Tibial artery (tissue), 4 donors: ENCODE data around the gene LGR6.
"Not testable (repeated sequence)": the region's sequence is repeated elsewhere in the genome, so short reads cannot be mapped to it uniquely, and the experiment has no call there.

Source experiments
- DNase-seq, 2 donors: peaks; one replicate each; pipeline ENCODE4 v3.0.0-alpha.2; 2019
- H3K27ac ChIP-seq, 2 donors: fragments of 200-600 bp; sonication (generic) in 1 of 2; 1 replicate in 1 of 2; 2 replicates in 1 of 2; pipeline ENCODE4 v1.5.1; 2018 to 2019; ENCODE audit warnings: mild to moderate bottlenecking in 1 of 2
- H3K27me3 ChIP-seq, 2 donors: fragments of 200-600 bp; sonication (generic) in 1 of 2; one replicate each; pipeline versions ENCODE4 v1.5.1 to v1.6.0; 2016 to 2019
- H3K36me3 ChIP-seq, 3 donors: fragments of 200-600 bp; sonication (generic) in 2 of 3; one replicate each; pipeline ENCODE4 v1.5.1; 2016 to 2019; ENCODE audit warnings: mild to moderate bottlenecking in 2 of 3
- H3K4me1 ChIP-seq, 4 donors: fragments of 200-600 bp; sonication (generic) in 2 of 4; 1 replicate in 3 of 4; 2 replicates in 1 of 4; pipeline ENCODE4 v1.5.1; 2016 to 2019
- H3K4me3 ChIP-seq, 2 donors: fragments of 200-600 bp; sonication (generic) in 1 of 2; 1 replicate in 1 of 2; 2 replicates in 1 of 2; pipeline ENCODE4 v1.5.1; 2018 to 2019; ENCODE audit warnings: mild to moderate bottlenecking in 2 of 2
- H3K9me3 ChIP-seq, 3 donors: fragments of 200-600 bp; sonication (generic) in 1 of 3; one replicate each; pipeline ENCODE4 v1.5.1; 2016 to 2019
- intact Hi-C: fragments of 100-400 bp; cut with DNase I; formaldehyde crosslinking; loops from one replicate; pipeline ENCODE4 v1.15.0; 2023; ENCODE audit warnings: low total_unique reads
- TF ChIP-seq, protein P1 (sequence below), 2 experiments: fragments of 200-600 bp in 1 of 2; fragments of 450-650 bp in 1 of 2; IDR thresholded peaks; one replicate each; pipeline ENCODE4 v1.5.1; 2017 to 2019; ENCODE audit warnings: antibody characterized with exemption in 2 of 2, mild to moderate bottlenecking in 1 of 2, moderate library complexity in 1 of 2

Gene LGR6

DNA sequence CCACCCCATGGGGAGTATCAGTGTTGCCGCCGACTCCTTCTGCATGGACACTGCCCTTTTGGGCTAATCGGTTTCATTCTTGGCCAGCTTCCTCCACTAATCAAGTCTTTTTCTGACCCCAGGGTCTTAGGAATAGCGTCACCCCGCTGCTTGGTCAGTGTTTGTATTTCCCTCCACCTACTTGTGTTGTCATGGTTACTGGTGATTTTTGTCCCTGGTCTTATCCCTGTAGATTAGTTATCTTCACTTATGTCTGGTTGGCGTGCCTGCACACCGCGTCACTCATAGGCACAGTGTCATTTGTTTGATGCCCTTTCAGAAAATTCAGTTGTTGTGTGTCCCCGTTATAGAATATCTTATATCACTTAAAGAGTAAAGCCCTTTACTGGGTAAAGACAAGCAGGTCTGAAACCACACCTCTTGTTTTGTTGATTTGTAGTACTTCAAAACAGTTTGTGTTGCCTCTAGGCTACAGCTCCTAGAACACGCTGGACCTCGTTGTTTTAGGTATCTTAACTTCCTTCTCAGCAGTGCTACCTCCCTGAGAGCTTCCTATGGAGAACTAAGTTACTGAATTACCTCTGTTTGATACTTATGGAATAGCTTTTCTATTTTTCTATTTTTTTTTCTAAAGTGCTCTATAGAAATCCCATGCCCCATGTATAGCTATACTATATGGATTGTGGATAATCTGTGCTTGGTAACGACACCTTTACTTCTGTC is 155.8 kb downstream of the LGR6 start:
- Histone ChIP-seq H3K9me3 (no peaks in the 10 kb centered on the region), H3K27ac (peak overlapping the region; percentile 89 to 90), H3K4me1 (peaks cover 0 to 25% (median 14%) of the 10 kb centered on the region in 4 donors), H3K4me3 (peak overlapping the region; percentile 94 to 97), H3K27me3 (no peaks in the 10 kb centered on the region), H3K36me3 (no peaks in the 10 kb centered on the region)
- peak in 1 of 2 donors; percentile 27 for DNase-seq
- TF ChIP-seq, protein P1, sequence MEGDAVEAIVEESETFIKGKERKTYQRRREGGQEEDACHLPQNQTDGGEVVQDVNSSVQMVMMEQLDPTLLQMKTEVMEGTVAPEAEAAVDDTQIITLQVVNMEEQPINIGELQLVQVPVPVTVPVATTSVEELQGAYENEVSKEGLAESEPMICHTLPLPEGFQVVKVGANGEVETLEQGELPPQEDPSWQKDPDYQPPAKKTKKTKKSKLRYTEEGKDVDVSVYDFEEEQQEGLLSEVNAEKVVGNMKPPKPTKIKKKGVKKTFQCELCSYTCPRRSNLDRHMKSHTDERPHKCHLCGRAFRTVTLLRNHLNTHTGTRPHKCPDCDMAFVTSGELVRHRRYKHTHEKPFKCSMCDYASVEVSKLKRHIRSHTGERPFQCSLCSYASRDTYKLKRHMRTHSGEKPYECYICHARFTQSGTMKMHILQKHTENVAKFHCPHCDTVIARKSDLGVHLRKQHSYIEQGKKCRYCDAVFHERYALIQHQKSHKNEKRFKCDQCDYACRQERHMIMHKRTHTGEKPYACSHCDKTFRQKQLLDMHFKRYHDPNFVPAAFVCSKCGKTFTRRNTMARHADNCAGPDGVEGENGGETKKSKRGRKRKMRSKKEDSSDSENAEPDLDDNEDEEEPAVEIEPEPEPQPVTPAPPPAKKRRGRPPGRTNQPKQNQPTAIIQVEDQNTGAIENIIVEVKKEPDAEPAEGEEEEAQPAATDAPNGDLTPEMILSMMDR (IDR thresholded peaks at IDR 0.05): no peak
- intact Hi-C loops: loop anchor here (10.0 kb wide), 1 partner anchor 365 kb away; the partner anchor contains the start of gene SYT2

DNA sequence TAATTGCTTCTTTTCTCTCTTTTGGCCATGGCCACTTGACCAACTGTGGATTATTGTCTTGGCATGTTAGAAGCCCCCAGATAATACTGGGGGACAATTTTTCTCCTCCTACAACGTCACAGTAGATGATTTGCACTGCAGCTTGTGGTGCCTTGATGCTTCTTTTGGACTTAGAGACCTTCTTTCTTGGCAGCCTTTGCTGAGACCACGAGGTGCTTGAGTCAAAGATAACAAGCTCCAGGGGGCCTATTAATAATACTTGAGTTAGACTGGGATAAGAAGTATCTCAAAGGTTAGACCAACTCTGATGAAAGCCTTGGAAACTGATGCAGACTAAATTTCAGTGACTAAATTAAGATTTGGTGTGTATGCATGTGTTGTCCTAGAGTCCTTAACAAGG is 158.1 kb downstream of the LGR6 start:
- no peaks in the 10 kb centered on the region for H3K36me3 ChIP-seq
- no peak for DNase-seq
- intact Hi-C loops: no loop called here
- TF ChIP-seq, protein P1 (IDR thresholded peaks at IDR 0.05): no peak
- peaks cover 0 to 25% (median 14%) of the 10 kb centered on the region in 4 donors for H3K4me1 ChIP-seq
- H3K27ac ChIP-seq: no peak overlapping the region
- H3K27me3 ChIP-seq: no peaks in the 10 kb centered on the region
- no peak overlapping the region for H3K4me3 ChIP-seq
- H3K9me3 ChIP-seq: no peaks in the 10 kb centered on the region

DNA sequence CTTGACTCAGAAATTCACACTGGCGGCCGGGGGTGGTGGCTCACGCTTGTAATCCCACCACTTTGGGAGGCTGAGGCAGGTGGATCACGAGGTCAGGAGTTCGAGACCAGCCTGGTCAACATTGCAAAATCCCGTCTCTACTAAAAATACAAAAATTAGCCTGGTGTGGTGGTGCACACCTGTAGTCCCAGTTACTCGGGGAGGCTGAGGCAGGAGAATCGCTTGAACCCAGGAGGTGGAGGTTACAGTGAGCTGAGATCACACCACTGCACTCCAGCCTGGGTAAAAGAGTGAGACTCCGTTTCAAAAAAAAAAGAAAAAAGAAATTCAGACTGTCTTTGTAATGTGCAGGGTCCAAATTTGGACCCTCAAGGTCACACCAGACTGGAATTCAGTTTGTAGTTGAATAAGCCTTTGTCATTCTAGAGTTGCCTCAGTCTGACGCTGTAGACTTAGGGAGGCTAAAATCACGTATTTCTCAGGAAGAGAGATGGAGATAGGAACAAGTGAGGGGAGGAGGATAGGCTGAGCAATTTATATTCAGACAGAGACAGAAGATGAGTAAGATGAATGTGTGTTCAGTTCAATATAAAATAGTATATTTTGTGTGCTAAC is 159.1 kb downstream of the LGR6 start:
- H3K4me1 ChIP-seq: peaks cover 0 to 25% (median 14%) of the 10 kb centered on the region in 4 donors

DNA sequence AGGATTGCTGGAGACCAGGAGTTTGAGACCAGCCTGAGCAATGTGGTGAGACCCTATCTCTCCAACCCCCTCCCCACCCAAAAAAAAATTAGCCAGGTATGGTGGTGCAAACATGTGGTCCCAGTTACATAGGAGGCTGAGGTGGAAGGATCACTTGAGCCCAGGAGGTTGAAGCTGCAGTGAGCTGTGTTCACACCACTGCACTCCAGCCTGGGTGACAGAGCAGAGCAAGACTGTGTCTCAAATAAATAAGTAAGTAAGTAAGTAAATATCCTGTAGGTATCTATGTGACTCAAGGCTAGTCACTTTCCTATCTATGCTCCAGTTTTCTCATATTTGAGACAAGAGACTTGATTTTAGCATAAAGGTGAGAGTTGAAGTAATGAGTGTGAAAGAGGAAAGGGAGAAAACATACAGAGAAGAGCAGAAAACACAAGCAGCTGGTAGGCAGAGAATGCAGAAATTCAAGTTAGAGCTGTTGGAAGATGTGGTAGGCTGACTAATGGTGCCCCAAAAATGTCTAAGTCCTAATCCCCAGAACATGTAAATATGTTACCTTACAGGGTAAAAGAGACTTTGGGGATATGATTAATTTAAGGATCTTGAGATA is 162.4 kb downstream of the LGR6 start:
- TF ChIP-seq, protein P1 (IDR thresholded peaks at IDR 0.05): no peak
- Histone ChIP-seq H3K4me1 (peaks cover 0 to 7% (median 0%) of the 10 kb centered on the region in 4 donors), H3K9me3 (no peaks in the 10 kb centered on the region), H3K36me3 (no peaks in the 10 kb centered on the region), H3K4me3 (no peak overlapping the region), H3K27me3 (no peaks in the 10 kb centered on the region), H3K27ac (no peak overlapping the region)
- intact Hi-C loops: no loop called here
- no peak for DNase-seq

More for the DNA sequence above, 159.1 kb downstream of the LGR6 start:
- H3K9me3 ChIP-seq, H3K4me3 ChIP-seq, DNase-seq, H3K27ac ChIP-seq, H3K36me3 ChIP-seq, H3K27me3 ChIP-seq, intact Hi-C loops: not testable (repeated sequence)

DNA sequence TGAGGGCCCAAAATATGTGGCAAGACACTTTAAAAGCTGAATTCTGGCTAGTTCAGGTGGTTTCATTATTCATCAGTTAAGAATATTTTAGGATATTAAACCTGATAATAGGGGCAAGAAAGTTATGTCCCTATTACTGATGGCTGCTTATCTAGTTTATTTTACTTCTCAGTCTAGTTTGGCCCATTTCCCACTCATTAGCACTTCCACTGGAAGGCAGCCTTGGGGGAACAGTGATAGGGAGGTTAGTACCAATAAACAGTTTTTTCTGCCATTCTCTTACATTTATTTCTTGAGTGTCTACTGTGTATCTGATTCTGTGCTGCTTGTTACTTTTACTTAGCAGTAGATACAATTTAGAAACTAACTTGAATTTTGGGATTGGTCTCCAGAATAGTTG is 163.9 kb downstream of the LGR6 start:
- Histone ChIP-seq H3K27ac (no peak overlapping the region), H3K9me3 (no peaks in the 10 kb centered on the region), H3K4me3 (no peak overlapping the region), H3K27me3 (no peaks in the 10 kb centered on the region), H3K36me3 (no peaks in the 10 kb centered on the region), H3K4me1 (peaks cover 0 to 3% (median 0%) of the 10 kb centered on the region in 4 donors)
- no peak for DNase-seq
- TF ChIP-seq, protein P1 (IDR thresholded peaks at IDR 0.05): no peak
- intact Hi-C loops: no loop called here

DNA sequence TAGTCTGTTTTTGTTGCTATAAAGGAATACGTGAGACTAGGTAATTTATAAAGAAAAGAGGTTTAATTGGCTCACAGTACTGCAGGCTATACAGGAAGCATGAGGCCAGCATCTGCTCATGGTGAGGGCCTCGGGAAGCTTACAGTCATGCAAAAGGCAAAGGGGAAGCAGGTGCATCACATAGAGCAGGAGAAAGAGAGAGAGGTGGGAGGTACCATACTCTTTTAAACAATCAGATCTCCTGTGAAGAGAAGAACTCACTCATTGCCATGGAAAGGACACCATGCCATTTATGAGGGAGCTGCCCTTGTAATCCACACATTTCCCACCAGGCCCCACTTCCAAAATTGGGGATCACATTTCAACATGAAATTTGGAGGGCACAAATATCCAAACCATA is 167.6 kb downstream of the LGR6 start:
- H3K9me3 ChIP-seq: no peaks in the 10 kb centered on the region
- no peaks in the 10 kb centered on the region for H3K36me3 ChIP-seq
- no peaks in the 10 kb centered on the region for H3K27me3 ChIP-seq
- no peak overlapping the region for H3K27ac ChIP-seq
- DNase-seq: no peak
- intact Hi-C loops: no loop called here
- H3K4me1 ChIP-seq: peaks cover 0 to 19% (median 9%) of the 10 kb centered on the region in 4 donors
- TF ChIP-seq, protein P1 (IDR thresholded peaks at IDR 0.05): no peak
- H3K4me3 ChIP-seq: no peak overlapping the region
